ENCODE data around the gene PSMA6. TPM values are rescaled to one million over a fixed set of nuclear protein-coding genes. Genes with fewer than 3 reads are reported as not detected.

The PSMA6 gene
- total and polyA plus RNA-seq, 2 of the 8 experiments (the other 6 are each of a cell fraction or from before 2014, with no cell fraction given), result 180 to 238 TPM

DNA sequence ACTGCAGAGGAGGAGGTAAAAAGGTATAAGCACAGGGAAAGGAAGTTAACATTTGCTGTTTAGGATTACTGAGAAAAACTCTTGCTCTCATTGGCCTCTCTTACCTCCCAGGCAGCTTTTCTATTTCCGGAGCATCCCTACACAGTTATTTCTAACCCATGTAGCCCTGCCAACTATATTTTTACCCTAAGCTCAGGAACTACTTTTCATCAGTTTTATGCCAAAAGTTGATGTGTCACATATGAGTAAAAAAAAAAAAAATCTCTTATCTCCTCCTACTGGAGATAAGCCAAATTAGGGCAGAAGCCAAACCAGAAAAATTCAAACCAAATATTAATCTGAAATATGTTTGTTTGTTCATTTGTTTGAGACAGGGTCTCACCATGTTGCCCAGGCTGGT, 34.4 kb upstream of the PSMA6 start:
- Histone ChIP-seq H4K5ac (ENCODE audit: insufficient read length, low read depth, low read length) (no peak overlapping the region), H3K36me3 (ENCODE audit: control insufficient read depth in 2 of 4, insufficient read depth in 4 of 4, low read length in 3 of 4) (peaks cover 0 to 4% (median 0%) of the 10 kb centered on the region in 4 experiments; a peak in 2 of 8 replicates), H3K56ac (replicated peaks; ENCODE audit: insufficient read length, low read depth, low read length) (no peak overlapping the region), H4K8ac (ENCODE audit: extremely low read depth, insufficient read depth, low read length) (no peak overlapping the region), H2BK20ac (ENCODE audit: low read length) (no peak overlapping the region), H2AK5ac (ENCODE audit: low read depth, low read length) (no peak overlapping the region), H3K23ac (ENCODE audit: insufficient read length) (no peak overlapping the region), H3K9me3 (ENCODE audit: insufficient read depth in 2 of 2, low read depth in 1 of 2, low read length in 1 of 2) (peaks cover 3 to 6% of the 10 kb centered on the region in 2 experiments; a peak in 2 of 4 replicates), H3K79me1 (ENCODE audit: low read depth, low read length) (no peaks in the 10 kb centered on the region), H2BK12ac (ENCODE audit: low read depth, low read length) (no peak overlapping the region), H2AFZ (ENCODE audit: low read length) (no peak overlapping the region), H4K20me1 (replicated peaks in 1 of 2; ENCODE audit: control insufficient read depth in 1 of 2, insufficient read depth in 2 of 2, low read length in 2 of 2) (no peaks in the 10 kb centered on the region), H3K4me3 (ENCODE audit: extremely low read depth in 1 of 4, insufficient read depth in 2 of 4, low read depth in 3 of 4, low read length in 4 of 4) (no peak overlapping the region), H2BK120ac (replicated peaks; ENCODE audit: low read depth, low read length) (no peak overlapping the region), H3K79me2 (ENCODE audit: control insufficient read depth in 1 of 2, insufficient read depth in 2 of 2, low read length in 2 of 2) (no peaks in the 10 kb centered on the region), H2BK5ac (ENCODE audit: low read depth, low read length) (no peak overlapping the region), H3K14ac (ENCODE audit: insufficient read length) (no peak overlapping the region), H3K4me1 (replicated peaks in 1 of 4; ENCODE audit: control insufficient read depth in 3 of 4, insufficient read depth in 4 of 4, low read length in 3 of 4) (no peaks in the 10 kb centered on the region), H3K9ac (replicated peaks in 1 of 4; ENCODE audit: extremely low read depth in 1 of 4, low read depth in 3 of 4, low read length in 3 of 4) (no peak overlapping the region), H3K27ac (ENCODE audit: low read depth, low read length) (no peak overlapping the region), H3K4ac (replicated peaks; ENCODE audit: insufficient read length, low read depth, low read length) (no peak overlapping the region), H3K23me2 (ENCODE audit: low read depth, low read length) (no peaks in the 10 kb centered on the region), H3K18ac (ENCODE audit: extremely low read depth, low read length) (no peak overlapping the region), H3K27me3 (replicated peaks in 1 of 4; ENCODE audit: control insufficient read depth in 3 of 4, extremely low read depth in 1 of 4, insufficient read depth in 3 of 4, low read length in 3 of 4) (no peaks in the 10 kb centered on the region), H4K91ac (replicated peaks; ENCODE audit: insufficient read length, low read length) (no peak overlapping the region), H2BK15ac (ENCODE audit: low read length) (no peak overlapping the region), H3K4me2 (ENCODE audit: insufficient read depth in 1 of 2, low read depth in 2 of 2, low read length in 2 of 2) (no peak overlapping the region)
- ChIA-PET POLR2A (ENCODE audit: partially characterized antibody) (interaction anchor here (1.4 kb wide), 1 partner anchor 147 kb away, joined by 4 read pairs; the partner anchor contains the start of gene NFKBIA), CTCF (ENCODE audit: partially characterized antibody) (interaction anchor here (1.1 to 1.2 kb wide), 2 partner anchors 27 to 28 kb away, joined by 3 to 4 read pairs; no protein-coding TSS in a partner anchor)
- FAIRE-seq, result no peak
- WGBS, 2 experiments (ENCODE audit: extremely low coverage in 1 of 2, insufficient coverage in 1 of 2, insufficient read length in 1 of 2, insufficient replicate concordance in 2 of 2, low coverage in 1 of 2, low lambda C conversion rate in 2 of 2, missing lambda C conversion rate in 1 of 2), result 92% methylated on average over 1 of the region's 1 CpG; no CpG with 5 or more reads in 1 of the 2 experiments
- TF ChIP-seq CREB1 (IDR thresholded peaks at IDR 0.05) (no peak), RNF2 (IDR thresholded peaks at IDR 0.05; ENCODE audit: borderline replicate concordance, low read depth, low read length, missing control alignments, poor library complexity, severe bottlenecking) (no peak), CEBPB (IDR thresholded peaks at IDR 0.05; ENCODE audit: low read depth, low read length) (no peak), NANOG (IDR thresholded peaks at IDR 0.05; ENCODE audit: insufficient read depth, low read depth, low read length, poor library complexity, severe bottlenecking) (no peak), JUN (IDR thresholded peaks at IDR 0.05; ENCODE audit: low read depth, low read length) (no peak), BACH1 (IDR thresholded peaks at IDR 0.05; ENCODE audit: low read length) (no peak)
- DNase-seq (ENCODE audit: low read depth in 1 of 2, low spot score in 2 of 2), result no peak
